ENCODE data around the gene SMAP1.

SMAP1 gene

DNA sequence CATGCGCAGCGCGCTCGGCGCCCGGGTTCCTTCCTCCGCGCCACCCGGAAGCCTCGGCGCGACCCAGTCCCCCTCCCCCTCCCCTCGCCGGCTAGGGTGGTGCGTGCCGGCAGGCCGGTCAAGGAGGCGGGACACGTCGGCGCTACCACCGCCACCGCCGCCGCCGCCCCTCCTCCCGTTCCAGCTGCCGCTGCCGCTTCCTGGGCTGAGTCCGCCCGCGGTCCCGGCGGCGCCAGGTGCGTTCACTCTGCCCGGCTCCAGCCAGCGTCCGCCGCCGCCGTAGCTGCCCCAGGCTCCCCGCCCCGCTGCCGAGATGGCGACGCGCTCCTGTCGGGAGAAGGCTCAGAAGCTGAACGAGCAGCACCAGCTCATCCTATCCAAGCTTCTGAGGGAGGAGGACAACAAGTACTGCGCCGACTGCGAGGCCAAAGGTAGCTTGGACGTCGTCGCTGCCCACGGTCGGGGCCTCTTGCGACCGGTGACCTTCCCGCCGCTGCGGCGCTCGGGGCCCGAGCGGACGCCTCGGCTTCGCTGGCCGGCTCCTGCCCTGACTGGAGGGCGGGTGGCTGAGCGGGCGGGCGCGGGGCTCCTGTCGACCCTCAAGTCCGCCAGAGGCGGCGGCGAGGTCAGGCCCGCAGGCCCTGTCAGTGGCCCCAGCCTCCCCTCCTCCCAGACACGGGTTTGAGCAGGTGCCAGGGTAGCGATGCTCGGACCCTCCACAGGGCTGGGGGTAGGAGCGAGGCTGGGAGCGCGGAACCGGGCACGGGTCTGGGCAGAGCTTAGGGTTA is at the start of gene SMAP1 (continued):
- TF ChIP-seq ZNF354C (tag by site-specific recombination; IDR thresholded peaks at IDR 0.05; ENCODE audit: borderline replicate concordance, low read depth) (no peak), ZNF623 (tag by site-specific recombination; IDR thresholded peaks at IDR 0.05) (no peak), ZNF843 (tag by site-specific recombination; IDR thresholded peaks at IDR 0.05) (no peak), YY1 (tag by site-specific recombination; IDR thresholded peaks at IDR 0.05) (peak; percentile 72), ZNF626 (tag by site-specific recombination; IDR thresholded peaks at IDR 0.05) (no peak), ZBTB7A (tag by site-specific recombination; IDR thresholded peaks at IDR 0.05; ENCODE audit: low read depth) (no peak), REPIN1 (tag by site-specific recombination; IDR thresholded peaks at IDR 0.05; ENCODE audit: low read depth) (no peak), OSR2 (tag by site-specific recombination; IDR thresholded peaks at IDR 0.05) (peak; percentile 96), KLF1 (tag by site-specific recombination; IDR thresholded peaks at IDR 0.05) (peak; percentile 22; the same call in 1 of the 2 replicates), ZNF132 (tag by site-specific recombination; IDR thresholded peaks at IDR 0.05; ENCODE audit: borderline replicate concordance) (no peak), ZSCAN30 (tag by site-specific recombination; IDR thresholded peaks at IDR 0.05) (peak; percentile 91; the same call in 1 of the 2 replicates), SCRT2 (tag by site-specific recombination; IDR thresholded peaks at IDR 0.05) (0 out of 2 replicates have a peak, but pooled peaks have one; percentile 45), SP3 (tag by site-specific recombination; IDR thresholded peaks at IDR 0.05) (peak; percentile 62), HOXC10 (CRISPR knock-in tag; IDR thresholded peaks at IDR 0.05) (0 out of 2 replicates have a peak, but pooled peaks have one; percentile 69), KLF16 (tag by site-specific recombination; IDR thresholded peaks at IDR 0.05) (peak; percentile 36; the same call in 1 of the 2 replicates), ZFP37 (tag by site-specific recombination; IDR thresholded peaks at IDR 0.05) (no peak), ZNF335 (tag by site-specific recombination; conservative IDR thresholded peaks at IDR 0.05) (peak; percentile 53)
- TF ChIP-seq, protein P1, sequence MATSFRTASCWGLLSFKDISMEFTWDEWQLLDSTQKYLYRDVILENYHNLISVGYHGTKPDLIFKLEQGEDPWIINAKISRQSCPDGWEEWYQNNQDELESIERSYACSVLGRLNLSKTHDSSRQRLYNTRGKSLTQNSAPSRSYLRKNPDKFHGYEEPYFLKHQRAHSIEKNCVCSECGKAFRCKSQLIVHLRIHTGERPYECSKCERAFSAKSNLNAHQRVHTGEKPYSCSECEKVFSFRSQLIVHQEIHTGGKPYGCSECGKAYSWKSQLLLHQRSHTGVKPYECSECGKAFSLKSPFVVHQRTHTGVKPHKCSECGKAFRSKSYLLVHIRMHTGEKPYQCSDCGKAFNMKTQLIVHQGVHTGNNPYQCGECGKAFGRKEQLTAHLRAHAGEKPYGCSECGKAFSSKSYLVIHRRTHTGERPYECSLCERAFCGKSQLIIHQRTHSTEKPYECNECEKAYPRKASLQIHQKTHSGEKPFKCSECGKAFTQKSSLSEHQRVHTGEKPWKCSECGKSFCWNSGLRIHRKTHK (tag by site-specific recombination; IDR thresholded peaks at IDR 0.05), result no peak
- TF ChIP-seq, protein P2, sequence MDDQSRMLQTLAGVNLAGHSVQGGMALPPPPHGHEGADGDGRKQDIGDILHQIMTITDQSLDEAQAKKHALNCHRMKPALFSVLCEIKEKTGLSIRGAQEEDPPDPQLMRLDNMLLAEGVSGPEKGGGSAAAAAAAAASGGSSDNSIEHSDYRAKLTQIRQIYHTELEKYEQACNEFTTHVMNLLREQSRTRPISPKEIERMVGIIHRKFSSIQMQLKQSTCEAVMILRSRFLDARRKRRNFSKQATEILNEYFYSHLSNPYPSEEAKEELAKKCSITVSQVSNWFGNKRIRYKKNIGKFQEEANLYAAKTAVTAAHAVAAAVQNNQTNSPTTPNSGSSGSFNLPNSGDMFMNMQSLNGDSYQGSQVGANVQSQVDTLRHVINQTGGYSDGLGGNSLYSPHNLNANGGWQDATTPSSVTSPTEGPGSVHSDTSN (CRISPR knock-in tag; IDR thresholded peaks at IDR 0.05), result peak; percentile 91
- TF ChIP-seq, protein P3, sequence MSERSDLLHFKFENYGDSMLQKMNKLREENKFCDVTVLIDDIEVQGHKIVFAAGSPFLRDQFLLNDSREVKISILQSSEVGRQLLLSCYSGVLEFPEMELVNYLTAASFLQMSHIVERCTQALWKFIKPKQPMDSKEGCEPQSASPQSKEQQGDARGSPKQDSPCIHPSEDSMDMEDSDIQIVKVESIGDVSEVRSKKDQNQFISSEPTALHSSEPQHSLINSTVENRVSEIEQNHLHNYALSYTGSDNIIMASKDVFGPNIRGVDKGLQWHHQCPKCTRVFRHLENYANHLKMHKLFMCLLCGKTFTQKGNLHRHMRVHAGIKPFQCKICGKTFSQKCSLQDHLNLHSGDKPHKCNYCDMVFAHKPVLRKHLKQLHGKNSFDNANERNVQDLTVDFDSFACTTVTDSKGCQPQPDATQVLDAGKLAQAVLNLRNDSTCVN (tag by site-specific recombination; optimal IDR thresholded peaks at IDR 0.05), result peak; percentile 91

DNA sequence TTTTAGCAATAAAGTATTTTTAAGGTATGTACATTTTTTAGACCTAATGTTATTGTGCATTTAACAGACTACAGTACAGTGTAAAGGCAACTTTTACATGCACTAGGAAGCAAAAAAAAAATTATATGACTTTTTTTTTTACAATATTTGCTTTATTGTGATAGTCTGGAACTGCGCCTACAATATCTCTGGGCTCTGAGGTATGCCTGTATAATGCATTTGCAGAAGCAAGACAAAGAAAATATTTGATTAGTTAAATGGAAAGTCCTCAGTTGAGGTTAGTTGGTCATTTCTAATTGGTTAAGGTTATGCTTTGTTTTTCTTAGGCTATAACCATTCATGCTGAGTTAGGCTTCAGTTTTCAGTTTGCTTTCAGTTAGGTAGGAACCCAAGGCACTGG is 46.9 kb upstream of the SMAP1 start:
- H3K36me3 ChIP-seq (ENCODE audit: control insufficient read depth in 2 of 2, insufficient read depth in 1 of 2, low read length in 2 of 2), result no peaks in the 10 kb centered on the region
- TF ChIP-seq ZNF626 (tag by site-specific recombination; IDR thresholded peaks at IDR 0.05) (no peak), TCF7L2 (IDR thresholded peaks at IDR 0.05; ENCODE audit: borderline replicate concordance, low read depth, low read length) (no peak), OSR2 (tag by site-specific recombination; IDR thresholded peaks at IDR 0.05) (no peak), ZNF544 (tag by site-specific recombination; IDR thresholded peaks at IDR 0.05) (no peak), ZNF792 (tag by site-specific recombination; IDR thresholded peaks at IDR 0.05) (no peak), ZNF266 (tag by site-specific recombination; IDR thresholded peaks at IDR 0.05; ENCODE audit: low read depth) (no peak), TRIM28 (IDR thresholded peaks at IDR 0.05; ENCODE audit: borderline replicate concordance, low read length) (no peak), KLF1 (tag by site-specific recombination; IDR thresholded peaks at IDR 0.05) (no peak)
- TF ChIP-seq, protein P4, sequence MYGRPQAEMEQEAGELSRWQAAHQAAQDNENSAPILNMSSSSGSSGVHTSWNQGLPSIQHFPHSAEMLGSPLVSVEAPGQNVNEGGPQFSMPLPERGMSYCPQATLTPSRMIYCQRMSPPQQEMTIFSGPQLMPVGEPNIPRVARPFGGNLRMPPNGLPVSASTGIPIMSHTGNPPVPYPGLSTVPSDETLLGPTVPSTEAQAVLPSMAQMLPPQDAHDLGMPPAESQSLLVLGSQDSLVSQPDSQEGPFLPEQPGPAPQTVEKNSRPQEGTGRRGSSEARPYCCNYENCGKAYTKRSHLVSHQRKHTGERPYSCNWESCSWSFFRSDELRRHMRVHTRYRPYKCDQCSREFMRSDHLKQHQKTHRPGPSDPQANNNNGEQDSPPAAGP (tag by site-specific recombination; IDR thresholded peaks at IDR 0.05), result no peak
- TF ChIP-seq, protein P5, sequence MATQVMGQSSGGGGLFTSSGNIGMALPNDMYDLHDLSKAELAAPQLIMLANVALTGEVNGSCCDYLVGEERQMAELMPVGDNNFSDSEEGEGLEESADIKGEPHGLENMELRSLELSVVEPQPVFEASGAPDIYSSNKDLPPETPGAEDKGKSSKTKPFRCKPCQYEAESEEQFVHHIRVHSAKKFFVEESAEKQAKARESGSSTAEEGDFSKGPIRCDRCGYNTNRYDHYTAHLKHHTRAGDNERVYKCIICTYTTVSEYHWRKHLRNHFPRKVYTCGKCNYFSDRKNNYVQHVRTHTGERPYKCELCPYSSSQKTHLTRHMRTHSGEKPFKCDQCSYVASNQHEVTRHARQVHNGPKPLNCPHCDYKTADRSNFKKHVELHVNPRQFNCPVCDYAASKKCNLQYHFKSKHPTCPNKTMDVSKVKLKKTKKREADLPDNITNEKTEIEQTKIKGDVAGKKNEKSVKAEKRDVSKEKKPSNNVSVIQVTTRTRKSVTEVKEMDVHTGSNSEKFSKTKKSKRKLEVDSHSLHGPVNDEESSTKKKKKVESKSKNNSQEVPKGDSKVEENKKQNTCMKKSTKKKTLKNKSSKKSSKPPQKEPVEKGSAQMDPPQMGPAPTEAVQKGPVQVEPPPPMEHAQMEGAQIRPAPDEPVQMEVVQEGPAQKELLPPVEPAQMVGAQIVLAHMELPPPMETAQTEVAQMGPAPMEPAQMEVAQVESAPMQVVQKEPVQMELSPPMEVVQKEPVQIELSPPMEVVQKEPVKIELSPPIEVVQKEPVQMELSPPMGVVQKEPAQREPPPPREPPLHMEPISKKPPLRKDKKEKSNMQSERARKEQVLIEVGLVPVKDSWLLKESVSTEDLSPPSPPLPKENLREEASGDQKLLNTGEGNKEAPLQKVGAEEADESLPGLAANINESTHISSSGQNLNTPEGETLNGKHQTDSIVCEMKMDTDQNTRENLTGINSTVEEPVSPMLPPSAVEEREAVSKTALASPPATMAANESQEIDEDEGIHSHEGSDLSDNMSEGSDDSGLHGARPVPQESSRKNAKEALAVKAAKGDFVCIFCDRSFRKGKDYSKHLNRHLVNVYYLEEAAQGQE (tag by site-specific recombination; IDR thresholded peaks at IDR 0.05), result no peak
- H3K4me3 ChIP-seq (ENCODE audit: low read depth, low read length), result no peak overlapping the region
- no peaks in the 10 kb centered on the region for H3K4me1 ChIP-seq (ENCODE audit: control insufficient read depth, insufficient read depth, low read length)
- POLR2A ChIA-PET, result no interaction called here
- no peak overlapping the region for H3K27ac ChIP-seq (ENCODE audit: extremely low read depth, low read depth, low read length)
- no peaks in the 10 kb centered on the region for H3K9me3 ChIP-seq (ENCODE audit: control insufficient read depth, insufficient read depth, low read depth, low read length)
- CTCF ChIA-PET, result no interaction called here
